GM19043 (cell line): ENCODE data around the gene KLHL26.
"Not testable (repeated sequence)": the region's sequence is repeated elsewhere in the genome, so short reads cannot be mapped to it uniquely, and the experiment has no call there.

ENCODE experiments used
- ATAC-seq: cut with Tn5 transposase; IDR thresholded peaks from one replicate; pipeline ENCODE4 v1.9.1; 2021; ENCODE audit warnings: low read depth; ENCODE audit not compliant: unreplicated experiment

The KLHL26 gene

GRCh38 chr19:18600692-18601397 lies 36.0 kb upstream of the KLHL26 start:
- ATAC-seq, result not testable (repeated sequence)

GRCh38 chr19:18601875-18602274 lies 35.0 kb upstream of the KLHL26 start:
- ATAC-seq, result no peak

DNA sequence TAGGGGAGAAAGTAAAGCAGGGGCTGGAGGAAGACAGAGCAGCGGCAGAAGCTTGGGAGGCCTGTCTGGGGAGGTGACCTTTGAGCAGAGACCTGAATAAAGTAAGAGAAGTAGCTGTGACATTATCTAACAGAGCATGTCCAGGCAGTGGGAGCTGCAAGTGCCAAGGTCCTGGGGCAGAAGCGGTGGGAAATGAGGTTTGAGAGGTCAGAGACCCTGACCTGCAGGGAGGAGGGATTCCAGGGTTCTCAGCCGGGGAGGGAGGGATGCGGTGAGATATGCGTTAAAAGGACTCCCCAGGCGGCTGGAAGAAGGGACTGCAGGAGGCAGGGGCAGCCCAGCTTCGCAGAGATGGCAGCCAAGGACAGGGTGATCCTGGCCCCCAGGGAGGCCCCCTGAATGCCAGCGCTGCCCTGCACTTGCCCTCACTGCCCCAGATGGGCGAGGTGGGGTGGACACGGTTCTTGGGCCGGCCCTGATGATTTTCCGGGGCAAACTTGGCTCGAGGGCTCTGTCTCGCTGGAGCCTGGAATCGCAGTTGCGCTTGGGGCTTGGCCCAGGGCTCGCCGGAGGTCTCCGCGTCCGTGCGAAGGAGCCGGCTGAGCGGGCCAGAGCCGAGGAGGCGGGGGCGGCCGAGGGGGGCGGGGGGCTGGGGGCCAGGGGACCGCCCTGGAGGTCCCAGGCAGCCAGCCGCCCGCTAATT lies 33.4 kb upstream of the KLHL26 start:
- ATAC-seq, result no peak

- ATAC-seq, result no peak
Measured at GRCh38 chr19:18603958-18604819, 32.6 kb upstream of the KLHL26 start.

- ATAC-seq, result no peak
Measured at GRCh38 chr19:18604820-18605159, 32.0 kb upstream of the KLHL26 start.

GRCh38 chr19:18605196-18605545 lies 31.7 kb upstream of the KLHL26 start:
- ATAC-seq, result no peak

DNA sequence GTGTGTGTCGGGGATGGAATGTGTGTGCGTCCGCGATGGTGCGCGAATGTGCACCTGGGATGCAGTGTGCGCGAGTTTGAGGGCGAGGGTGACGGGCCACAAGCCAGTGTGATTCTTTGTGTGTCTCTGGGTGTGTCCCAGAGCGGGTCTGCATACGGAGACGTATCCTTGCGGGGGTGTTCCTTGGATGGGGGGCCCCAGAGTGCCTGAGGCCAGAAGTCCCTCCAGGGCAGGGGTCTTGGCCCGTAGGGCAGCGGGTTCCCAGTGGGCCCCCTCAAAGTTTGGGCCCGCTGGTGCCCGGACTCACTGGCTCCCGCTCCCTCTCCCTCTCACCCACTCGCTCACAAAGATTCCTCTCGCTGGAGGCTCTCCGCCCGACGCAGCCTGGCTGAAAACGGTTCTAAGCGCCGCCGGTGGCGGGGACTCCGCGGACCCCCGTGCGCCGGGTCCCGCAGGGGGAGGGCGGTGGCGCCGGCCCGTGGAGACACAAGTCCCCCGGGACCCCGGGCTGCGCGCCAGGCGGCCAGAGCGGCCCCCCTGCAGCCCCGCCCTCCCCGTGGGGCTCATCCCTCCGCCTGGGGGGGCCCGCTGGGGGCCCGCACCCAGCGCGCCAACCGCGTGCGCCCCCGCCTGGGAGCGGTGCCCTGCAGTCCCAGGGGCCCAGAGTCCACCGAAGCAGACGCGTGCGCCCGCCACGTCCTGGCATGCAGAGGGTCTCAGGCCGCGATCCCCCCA lies 31.1 kb upstream of the KLHL26 start:
- no peak for ATAC-seq

GRCh38 chr19:18606281-18607225 lies 30.3 kb upstream of the KLHL26 start, which contains the start of gene CRLF1:
CRLF1 (minus strand) TSS chr19:18606799; CDS start chr19:18606656, 143 bp downstream.
- ATAC-seq, result no peak

DNA sequence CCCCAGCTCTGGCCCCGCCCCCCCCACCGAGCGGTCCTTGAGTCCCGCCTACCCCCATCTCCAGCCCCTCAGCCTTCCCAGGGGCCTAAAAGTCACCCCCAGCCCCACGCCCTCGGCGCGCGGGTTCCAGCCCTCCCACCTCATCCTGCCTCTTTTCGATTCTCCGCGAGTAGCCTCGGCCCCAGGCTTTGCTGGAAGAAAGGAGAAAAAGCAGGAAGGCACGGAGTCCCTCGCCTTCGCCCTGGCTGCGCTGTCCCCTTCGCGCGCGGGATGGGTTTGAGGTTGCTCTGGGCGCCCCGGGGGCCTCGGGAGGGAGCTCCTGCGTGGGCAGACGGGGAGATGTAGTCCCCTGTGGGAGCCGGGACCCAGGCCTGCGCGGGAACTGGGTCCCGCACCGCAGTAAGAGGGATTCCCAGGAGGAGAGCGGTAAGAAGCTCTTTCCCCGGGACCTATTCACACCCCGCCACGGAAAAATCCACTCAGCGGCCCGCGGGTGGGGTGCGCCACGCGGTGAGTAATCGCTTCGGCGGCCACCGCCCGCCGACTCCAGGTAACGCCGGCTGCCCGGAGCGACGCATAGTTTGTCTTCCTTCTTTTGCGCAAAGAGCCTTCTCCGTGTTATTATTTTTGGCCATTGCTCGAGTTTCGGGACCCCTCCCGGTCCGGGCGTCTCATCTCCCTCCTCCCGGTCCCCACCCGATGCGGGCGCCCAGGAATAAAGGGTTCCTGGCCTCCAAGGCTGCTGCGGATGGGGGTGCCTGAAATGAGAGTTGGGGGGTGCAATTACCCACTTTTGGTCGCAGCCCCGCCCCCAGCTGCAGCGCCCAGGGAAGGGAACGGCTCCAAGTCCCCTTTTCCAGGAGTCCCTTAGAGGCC lies 29.4 kb upstream of the KLHL26 start:
- ATAC-seq, result no peak

- ATAC-seq, result no peak
Measured at GRCh38 chr19:18608102-18608804, 28.6 kb upstream of the KLHL26 start.

GRCh38 chr19:18608805-18609716 lies 27.8 kb upstream of the KLHL26 start:
- no peak for ATAC-seq

DNA sequence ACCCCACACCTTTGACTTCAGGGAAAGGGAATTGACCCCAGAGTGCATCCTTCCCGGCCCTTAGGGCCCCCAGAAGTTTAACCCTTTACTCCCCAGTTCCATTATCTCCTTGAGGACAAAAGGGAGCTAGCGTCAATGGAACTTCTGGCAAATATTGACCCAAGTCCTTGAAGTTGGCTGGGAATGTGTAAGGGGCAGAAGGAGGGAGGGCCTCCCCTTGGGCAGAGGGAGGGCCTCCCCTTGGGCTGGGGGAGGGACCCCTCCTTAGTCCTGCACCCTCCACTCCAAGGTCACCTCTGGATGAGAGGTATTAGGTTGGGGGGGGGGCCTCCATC lies 27.1 kb upstream of the KLHL26 start:
- no peak for ATAC-seq

DNA sequence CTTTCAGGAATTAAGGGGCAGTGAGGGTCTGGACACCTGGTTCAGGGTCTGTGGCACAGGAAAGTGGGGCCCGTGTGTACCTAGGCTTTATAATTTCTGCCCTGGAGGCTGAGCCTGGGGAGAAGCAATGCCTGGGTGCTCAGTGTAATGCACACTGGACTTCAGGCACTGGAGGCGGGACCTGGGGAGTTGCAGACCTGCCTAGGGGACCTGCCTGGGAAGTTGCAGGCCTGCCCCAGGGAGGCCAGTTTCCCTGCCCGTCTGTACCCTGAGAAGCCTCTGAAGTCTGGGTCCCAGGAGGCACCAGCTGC lies 26.6 kb upstream of the KLHL26 start:
- no peak for ATAC-seq

GRCh38 chr19:18610556-18611326 lies 26.1 kb upstream of the KLHL26 start:
- ATAC-seq, result no peak

DNA sequence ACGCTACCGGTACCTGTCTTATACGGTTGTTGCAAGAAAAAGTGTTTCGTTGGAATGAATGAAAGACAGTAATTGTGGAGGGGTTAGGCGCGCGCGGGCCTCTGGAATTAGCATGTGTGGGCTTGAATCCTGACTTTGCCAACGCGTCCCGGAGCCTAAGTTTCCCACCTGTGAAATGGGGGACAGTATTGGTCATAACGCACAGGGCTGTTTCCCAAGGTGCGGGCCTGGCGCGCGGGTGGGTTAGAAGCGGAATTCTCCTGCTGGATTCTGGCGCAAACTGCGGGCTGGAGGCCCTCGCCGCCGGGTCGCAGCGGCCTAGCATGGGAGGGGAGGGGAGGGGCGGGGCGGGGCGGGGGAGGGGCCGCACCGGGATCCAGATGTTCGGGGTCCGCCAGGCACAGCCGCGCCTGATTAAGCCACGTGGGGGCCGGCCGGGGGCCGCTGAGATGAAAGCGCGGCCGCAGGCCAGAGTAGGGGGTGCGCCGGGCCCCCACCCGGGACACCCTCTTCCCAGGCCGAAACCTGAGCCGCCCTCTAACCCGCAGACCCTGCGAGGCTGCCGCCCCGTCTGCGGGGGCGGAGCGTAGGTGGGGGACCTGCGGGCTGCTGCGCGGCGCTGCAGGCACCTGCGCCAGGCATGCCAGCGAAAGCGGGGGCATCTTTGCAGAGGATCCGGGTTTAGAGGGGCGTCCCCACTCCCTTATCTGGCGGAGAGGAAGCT lies 25.3 kb upstream of the KLHL26 start:
- ATAC-seq, result no peak
